Smooth muscle cell (in vitro differentiated cells): Measurements from ENCODE around the gene FCRLB. TPM values are rescaled to one million over a fixed set of nuclear protein-coding genes. Genes with fewer than 3 reads are reported as not detected.

Source experiments
- DNase-seq: peaks from one replicate; lab custom pipeline; 2025; ENCODE audit not compliant: unreplicated experiment; lab: John Stamatoyannopoulos, UW
- H2AFZ ChIP-seq: fragments of 200-600 bp; sonication (generic); 2 replicates; pipeline ENCODE4 v1.6.0; 2016; ENCODE audit warnings: antibody characterized with exemption, low read depth, mild to moderate bottlenecking
- H3F3A ChIP-seq: fragments of 200-600 bp; sonication (generic); 2 replicates; pipeline ENCODE4 v1.6.0; 2017; ENCODE audit warnings: antibody characterized with exemption, low read depth
- H3K27ac ChIP-seq: fragments of 200-600 bp; sonication (generic); 2 replicates; pipeline ENCODE4 v1.5.1; 2016; ENCODE audit warnings: low read depth, mild to moderate bottlenecking
- H3K27me3 ChIP-seq: fragments of 200-600 bp; sonication (generic); 2 replicates; pipeline ENCODE4 v1.6.1; 2016; ENCODE audit warnings: low read depth, mild to moderate bottlenecking
- H3K36me3 ChIP-seq: fragments of 200-600 bp; sonication (generic); 2 replicates; pipeline ENCODE4 v1.5.1; 2016; ENCODE audit warnings: low read depth
- H3K4me1 ChIP-seq: fragments of 200-600 bp; sonication (generic); 2 replicates; pipeline ENCODE4 v1.5.1; 2016; ENCODE audit warnings: low read depth
- H3K4me2 ChIP-seq: fragments of 200-600 bp; sonication (generic); 2 replicates; pipeline ENCODE4 v1.6.0; 2016; ENCODE audit warnings: mild to moderate bottlenecking
- H3K4me3 ChIP-seq: fragments of 200-600 bp; sonication (generic); 2 replicates; pipeline ENCODE4 v1.5.1; 2016; ENCODE audit warnings: mild to moderate bottlenecking
- H3K79me2 ChIP-seq: fragments of 200-600 bp; sonication (generic); 2 replicates; pipeline ENCODE4 v1.6.0; 2016; ENCODE audit warnings: low read depth, mild to moderate bottlenecking
- H3K9ac ChIP-seq: fragments of 200-600 bp; sonication (generic); 2 replicates; pipeline ENCODE4 v1.6.0; 2016; ENCODE audit warnings: low read depth
- H3K9me3 ChIP-seq: fragments of 200-600 bp; sonication (generic); replicated peaks from 2 replicates; pipeline ENCODE4 v1.5.1; 2016; ENCODE audit warnings: low read depth
- H4K20me1 ChIP-seq: fragments of 200-600 bp; sonication (generic); 2 replicates; pipeline ENCODE4 v1.6.0; 2016; ENCODE audit warnings: low read depth
- CTCF ChIP-seq: fragments of 200-600 bp; sonication (generic); IDR thresholded peaks from 2 replicates; pipeline ENCODE4 v1.5.1; 2017; ENCODE audit warnings: borderline replicate concordance, mild to moderate bottlenecking, antibody characterized with exemption; ENCODE audit not compliant: insufficient read depth, poor library complexity, severe bottlenecking
- WGBS: methylation state at CpG from one replicate; pipeline ENCODE4 v1.1.7; 2016; ENCODE audit warnings: low lambda C conversion rate; 5-methylcytosine and 5-hydroxymethylcytosine counted together
- polyA plus RNA-seq: library from polyadenylated mRNA; unstranded; fragments of >200 nt; fragmentation: Nextera tagmentation; extraction: Ambion mirVana; gene quantifications from 2 replicates; pipeline ENCODE4 v1.2.1, GENCODE V29; 2016
- total RNA-seq: library from RNA; depleted of rRNA; stranded (reverse); fragments of >200 nt; gene quantifications from 2 replicates; pipeline ENCODE4 v1.2.3, GENCODE V29; 2014

Gene FCRLB
- total and polyA plus RNA-seq, 2 experiments from 2014 or later = 0.50 to 0.99 TPM

GRCh38 chr1:161719325-161719611, 2.1 kb upstream of the FCRLB start:
- no peak for DNase-seq
- Histone ChIP-seq H3K79me2 (no peaks in the 10 kb centered on the region), H3K9ac (no peak overlapping the region), H2AFZ (no peak overlapping the region), H3K4me3 (no peak overlapping the region), H3K4me1 (no peaks in the 10 kb centered on the region), H3K27ac (no peak overlapping the region), H3K27me3 (no peaks in the 10 kb centered on the region), H4K20me1 (no peaks in the 10 kb centered on the region), H3K36me3 (no peaks in the 10 kb centered on the region), H3F3A (no peaks in the 10 kb centered on the region), H3K9me3 (no peaks in the 10 kb centered on the region), H3K4me2 (no peak overlapping the region)
- WGBS = 100% methylated on average over 1 of the region's 1 CpG
- no peak for TF ChIP-seq CTCF

GRCh38 chr1:161720422-161720821, 922 bp upstream of the FCRLB start:
- Histone ChIP-seq H3K4me3 (no peak overlapping the region), H3K27ac (no peak overlapping the region), H2AFZ (no peak overlapping the region), H3K27me3 (no peaks in the 10 kb centered on the region), H3K9me3 (no peaks in the 10 kb centered on the region), H3F3A (no peaks in the 10 kb centered on the region), H3K9ac (no peak overlapping the region), H3K79me2 (no peaks in the 10 kb centered on the region), H3K4me2 (no peak overlapping the region), H3K36me3 (no peaks in the 10 kb centered on the region), H4K20me1 (no peaks in the 10 kb centered on the region), H3K4me1 (no peaks in the 10 kb centered on the region)
- 80% methylated on average over 1 of the region's 1 CpG for WGBS
- no peak for TF ChIP-seq CTCF
- no peak for DNase-seq

GRCh38 chr1:161721738-161722343, 497 bp downstream of the FCRLB start:
- peak overlapping the region; percentile 29 for H3K4me2 ChIP-seq

More at GRCh38 chr1:161721738-161722343, 497 bp downstream of the FCRLB start:
- H3K27ac ChIP-seq = no peak overlapping the region
- H3K9ac ChIP-seq = no peak overlapping the region
- no peaks in the 10 kb centered on the region for H3K36me3 ChIP-seq
- H3K79me2 ChIP-seq = no peaks in the 10 kb centered on the region
- H3K9me3 ChIP-seq = no peaks in the 10 kb centered on the region
- no peaks in the 10 kb centered on the region for H4K20me1 ChIP-seq
- 50% methylated on average over 8 of the region's 8 CpGs for WGBS
- H2AFZ ChIP-seq = no peak overlapping the region
- no peak for TF ChIP-seq CTCF
- H3F3A ChIP-seq = no peaks in the 10 kb centered on the region
- H3K4me3 ChIP-seq = no peak overlapping the region
- no peaks in the 10 kb centered on the region for H3K27me3 ChIP-seq
- H3K4me1 ChIP-seq = no peaks in the 10 kb centered on the region
- no peak for DNase-seq
